ENCODE measurements around the gene HDAC4. TPM values are rescaled to one million over a fixed set of nuclear protein-coding genes. Genes with fewer than 3 reads are reported as not detected.

HDAC4 gene
- total and polyA plus RNA-seq, 2 donors (not counting 1 experiment from before 2014, with no cell fraction given), result 13.5 to 46.0 TPM

GRCh38 chr2:239328351-239329191 lies 72.2 kb downstream of the HDAC4 start:
- Mint-ChIP-seq H3K4me1 (peaks cover 16% of the 10 kb centered on the region), H3K27ac (no peak overlapping the region), H3K9me3 (ENCODE audit: insufficient read depth) (no peaks in the 10 kb centered on the region), H3K27me3 (no peaks in the 10 kb centered on the region), H3K4me3 (no peak overlapping the region)
- POLR2A ChIA-PET, result no interaction called here
- DNase-seq, result no peak
- H3K79me2 ChIP-seq (ENCODE audit: control insufficient read depth, insufficient read depth, low read length), result peaks cover 35% of the 10 kb centered on the region
- no peak overlapping the region for H3K4me3 ChIP-seq (ENCODE audit: control extremely low read depth in 1 of 5, extremely low read depth in 1 of 5, insufficient read depth in 1 of 5, low read depth in 2 of 5, low read length in 4 of 5)
- CTCF ChIA-PET, result no interaction called here
- H3K9ac ChIP-seq (ENCODE audit: low read length), result no peak overlapping the region
- no peak overlapping the region for H3K4me2 ChIP-seq (replicated peaks; ENCODE audit: low read depth, low read length, poor library complexity, severe bottlenecking)
- no peaks in the 10 kb centered on the region for H3K27me3 ChIP-seq (replicated peaks in 1 of 4; ENCODE audit: control extremely low read depth in 1 of 4, control insufficient read depth in 3 of 4, insufficient read depth in 4 of 4, low read length in 3 of 4)
- intact Hi-C loops (cut with micrococcal nuclease), result no loop called here
- no peak overlapping the region for H3K27ac ChIP-seq (ENCODE audit: low read length in 2 of 2)
- no peaks in the 10 kb centered on the region for H4K20me1 ChIP-seq (ENCODE audit: control insufficient read depth, insufficient read depth, low read length, poor library complexity, severe bottlenecking)
- no peaks in the 10 kb centered on the region for H3K9me3 ChIP-seq (ENCODE audit: control extremely low read depth in 1 of 3, control insufficient read depth in 2 of 3, insufficient read depth in 1 of 3, low read length in 2 of 3)
- H3K36me3 ChIP-seq (replicated peaks in 1 of 2; ENCODE audit: control extremely low read depth in 1 of 2, control insufficient read depth in 1 of 2, extremely low read depth in 1 of 2, insufficient read depth in 2 of 2, low read length in 1 of 2), result no peaks in the 10 kb centered on the region
- WGBS (ENCODE audit: insufficient coverage), result 92% methylated on average over 16 of the region's 19 CpGs
- no peak for ATAC-seq (ENCODE audit: low read depth)
- TF ChIP-seq CTCF (IDR thresholded peaks at IDR 0.05), result no peak
- TF ChIP-seq EZH2 (IDR thresholded peaks at IDR 0.05; ENCODE audit: borderline replicate concordance, insufficient read depth, low read depth, low read length, poor library complexity, severe bottlenecking), result no peak
- H3K4me1 ChIP-seq (ENCODE audit: control insufficient read depth in 2 of 2, insufficient read depth in 2 of 2, low read length in 2 of 2), result peaks cover 7 to 12% of the 10 kb centered on the region in 2 donors
- no peak overlapping the region for H2AFZ ChIP-seq (ENCODE audit: insufficient read depth, low read depth, low read length, poor library complexity, severe bottlenecking)
